Suprapubic skin (tissue), 4 donors: Measurements from ENCODE around the gene DNAH5.

Source experiments
- CTCF ChIP-seq, 2 donors: fragments of 200-600 bp in 1 of 2; fragments of 450-650 bp in 1 of 2; sonication (generic) in 1 of 2; IDR thresholded peaks; one replicate each; pipeline ENCODE4 v1.5.1; 2016 to 2019; ENCODE audit warnings: antibody characterized with exemption in 2 of 2, mild to moderate bottlenecking in 1 of 2, moderate library complexity in 1 of 2
- EP300 ChIP-seq: sonication (generic); formaldehyde crosslinking; IDR thresholded peaks from one replicate; pipeline ENCODE4 v1.6.1; 2017; ENCODE audit warnings: antibody characterized with exemption
- POLR2A ChIP-seq, 2 donors: fragments of 450-650 bp; IDR thresholded peaks; one replicate each; pipeline ENCODE4 v1.6.1; 2017; ENCODE audit warnings: antibody characterized with exemption in 2 of 2, mild to moderate bottlenecking in 2 of 2, moderate library complexity in 2 of 2
- POLR2AphosphoS5 ChIP-seq, 3 donors: sonication (generic); formaldehyde crosslinking; IDR thresholded peaks; one replicate each; pipeline ENCODE4 v1.6.1; 2017; ENCODE audit warnings: antibody characterized with exemption in 3 of 3

GRCh38 chr5:13695076-13695712, 249.3 kb downstream of the DNAH5 start:
- TF ChIP-seq POLR2AphosphoS5 (IDR thresholded peaks at IDR 0.05) (no peak), CTCF (IDR thresholded peaks at IDR 0.05) (no peak), POLR2A (IDR thresholded peaks at IDR 0.05) (no peak), EP300 (no peak)
